Gastroesophageal sphincter (tissue), 4 donors: Measurements from ENCODE around the gene CTNND2. TPM values are rescaled to one million over a fixed set of nuclear protein-coding genes. Genes with fewer than 3 reads are reported as not detected.

Experiments
- ATAC-seq: fragments of 150-250 bp; one replicate; pipeline ENCODE4 v1.9.1; 2016; ENCODE audit warnings: mild to moderate bottlenecking, moderate library complexity
- H3K27ac ChIP-seq, 4 donors: fragments of 200-600 bp; sonication (generic) in 3 of 4; 1 replicate in 3 of 4; 2 replicates in 1 of 4; pipeline ENCODE4 v1.5.1; 2016 to 2019
- H3K27me3 ChIP-seq: fragments of 200-600 bp; sonication (generic); one replicate; pipeline ENCODE4 v1.5.1; 2019
- H3K36me3 ChIP-seq, 2 donors: fragments of 200-600 bp; sonication (generic); one replicate each; pipeline ENCODE4 v1.5.1; 2019; ENCODE audit warnings: control low read depth in 1 of 2
- H3K4me1 ChIP-seq, 3 donors: fragments of 200-600 bp; sonication (generic); 1 replicate in 2 of 3; 2 replicates in 1 of 3; pipeline ENCODE4 v1.5.1; 2016 to 2019; ENCODE audit warnings: control low read depth in 2 of 3
- H3K4me3 ChIP-seq, 2 donors: fragments of 200-600 bp; sonication (generic); one replicate each; pipeline ENCODE4 v1.5.1; 2019; ENCODE audit warnings: mild to moderate bottlenecking in 1 of 2, moderate library complexity in 1 of 2
- H3K9me3 ChIP-seq, 3 donors: fragments of 200-600 bp; sonication (generic); one replicate each; pipeline ENCODE4 v1.5.1; 2017 to 2019; ENCODE audit warnings: control low read depth in 2 of 3
- EP300 ChIP-seq: sonication (generic); formaldehyde crosslinking; IDR thresholded peaks from one replicate; pipeline ENCODE4 v1.6.1; 2017; ENCODE audit warnings: antibody characterized with exemption, mild to moderate bottlenecking
- POLR2A ChIP-seq, 2 donors: fragments of 450-650 bp; IDR thresholded peaks; one replicate each; pipeline ENCODE4 v1.6.1; 2017; ENCODE audit warnings: antibody characterized with exemption in 2 of 2, mild to moderate bottlenecking in 2 of 2, moderate library complexity in 1 of 2
- POLR2AphosphoS5 ChIP-seq: sonication (generic); formaldehyde crosslinking; IDR thresholded peaks from one replicate; pipeline ENCODE4 v1.6.1; 2017; ENCODE audit warnings: antibody characterized with exemption
- WGBS, 2 donors: methylation state at CpG; one replicate each; pipeline ENCODE4 v1.1.5; 2018; ENCODE audit warnings: low coverage in 1 of 2; 5-methylcytosine and 5-hydroxymethylcytosine counted together
- total RNA-seq, 4 donors: library from RNA; depleted of rRNA; stranded (reverse); fragments of >200 nt; gene quantifications; one replicate each; pipeline ENCODE4 v1.1.0, GENCODE V29; 2016
- TF ChIP-seq, protein P1 (sequence below), 4 experiments: fragments of 200-600 bp in 2 of 4; fragments of 450-650 bp in 2 of 4; sonication (generic) in 1 of 4; IDR thresholded peaks; one replicate each; pipeline ENCODE4 v1.5.1; 2017 to 2019; ENCODE audit warnings: antibody characterized with exemption in 4 of 4, mild to moderate bottlenecking in 2 of 4, moderate library complexity in 2 of 4

Gene CTNND2
- total RNA-seq, 4 donors from 2014 or later, result 0.40 to 3.1 (median 1.9) TPM

DNA sequence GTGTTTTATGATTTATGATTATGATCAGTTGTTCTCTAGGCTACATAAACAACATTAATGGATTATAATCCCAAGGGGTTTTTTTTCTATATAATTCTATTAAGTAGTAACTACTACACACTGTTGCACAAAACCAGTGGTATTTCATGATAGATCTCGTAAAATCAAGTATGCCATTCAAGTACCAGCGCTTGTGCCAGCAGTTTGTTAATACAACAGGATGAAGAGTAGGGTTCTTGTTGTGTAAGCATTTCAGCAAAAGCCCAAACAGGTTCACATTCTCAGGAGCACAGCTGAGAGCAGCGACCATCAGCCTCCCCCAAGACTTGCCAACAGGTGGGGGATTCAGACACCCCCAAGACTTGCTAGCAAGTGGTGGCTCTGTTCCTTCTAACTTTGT lies 88.8 kb downstream of the CTNND2 start:
- no peaks in the 10 kb centered on the region for H3K9me3 ChIP-seq
- H3K27ac ChIP-seq, result no peak overlapping the region
- ATAC-seq, result no peak
- H3K4me1 ChIP-seq, result no peaks in the 10 kb centered on the region
- no peaks in the 10 kb centered on the region for H3K36me3 ChIP-seq
- H3K4me3 ChIP-seq, result no peak overlapping the region
- TF ChIP-seq POLR2AphosphoS5 (no peak), EP300 (no peak), POLR2A (IDR thresholded peaks at IDR 0.05) (no peak)
- TF ChIP-seq, protein P1, sequence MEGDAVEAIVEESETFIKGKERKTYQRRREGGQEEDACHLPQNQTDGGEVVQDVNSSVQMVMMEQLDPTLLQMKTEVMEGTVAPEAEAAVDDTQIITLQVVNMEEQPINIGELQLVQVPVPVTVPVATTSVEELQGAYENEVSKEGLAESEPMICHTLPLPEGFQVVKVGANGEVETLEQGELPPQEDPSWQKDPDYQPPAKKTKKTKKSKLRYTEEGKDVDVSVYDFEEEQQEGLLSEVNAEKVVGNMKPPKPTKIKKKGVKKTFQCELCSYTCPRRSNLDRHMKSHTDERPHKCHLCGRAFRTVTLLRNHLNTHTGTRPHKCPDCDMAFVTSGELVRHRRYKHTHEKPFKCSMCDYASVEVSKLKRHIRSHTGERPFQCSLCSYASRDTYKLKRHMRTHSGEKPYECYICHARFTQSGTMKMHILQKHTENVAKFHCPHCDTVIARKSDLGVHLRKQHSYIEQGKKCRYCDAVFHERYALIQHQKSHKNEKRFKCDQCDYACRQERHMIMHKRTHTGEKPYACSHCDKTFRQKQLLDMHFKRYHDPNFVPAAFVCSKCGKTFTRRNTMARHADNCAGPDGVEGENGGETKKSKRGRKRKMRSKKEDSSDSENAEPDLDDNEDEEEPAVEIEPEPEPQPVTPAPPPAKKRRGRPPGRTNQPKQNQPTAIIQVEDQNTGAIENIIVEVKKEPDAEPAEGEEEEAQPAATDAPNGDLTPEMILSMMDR (IDR thresholded peaks at IDR 0.05), result no peak
- WGBS, 2 donors, result 76 to 77% methylated on average over 2 to 3 of the region's 3 CpGs
- no peaks in the 10 kb centered on the region for H3K27me3 ChIP-seq

DNA sequence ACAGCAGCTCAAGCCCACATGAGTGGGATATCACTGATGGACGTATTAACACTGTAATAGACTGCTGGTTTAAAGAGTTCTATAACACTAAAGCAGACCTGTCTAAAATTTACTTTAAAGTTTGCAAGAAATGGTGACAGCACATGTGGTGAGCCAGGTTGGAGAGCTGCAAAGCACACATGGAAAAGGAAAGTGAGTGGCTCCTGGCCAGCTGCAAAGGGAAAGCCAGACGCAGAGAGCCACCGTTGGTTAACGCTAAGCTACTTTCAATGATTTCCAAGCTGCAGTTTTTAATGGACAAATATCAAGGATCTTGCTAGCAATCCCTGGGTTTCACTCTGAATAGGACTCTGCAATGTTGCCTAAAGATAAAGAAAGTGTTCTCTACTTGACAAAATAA lies 89.9 kb downstream of the CTNND2 start:
- H3K4me1 ChIP-seq, result no peaks in the 10 kb centered on the region
- no peak for ATAC-seq
- TF ChIP-seq POLR2A (IDR thresholded peaks at IDR 0.05) (no peak), POLR2AphosphoS5 (no peak), EP300 (no peak)
- TF ChIP-seq, protein P1 (IDR thresholded peaks at IDR 0.05), result no peak
- no peaks in the 10 kb centered on the region for H3K36me3 ChIP-seq
- no peaks in the 10 kb centered on the region for H3K27me3 ChIP-seq
- H3K9me3 ChIP-seq, result no peaks in the 10 kb centered on the region
- H3K4me3 ChIP-seq, result no peak overlapping the region
- WGBS, 2 donors, result 53 to 73% methylated on average over 4 of the region's 4 CpGs
- H3K27ac ChIP-seq, result no peak overlapping the region

DNA sequence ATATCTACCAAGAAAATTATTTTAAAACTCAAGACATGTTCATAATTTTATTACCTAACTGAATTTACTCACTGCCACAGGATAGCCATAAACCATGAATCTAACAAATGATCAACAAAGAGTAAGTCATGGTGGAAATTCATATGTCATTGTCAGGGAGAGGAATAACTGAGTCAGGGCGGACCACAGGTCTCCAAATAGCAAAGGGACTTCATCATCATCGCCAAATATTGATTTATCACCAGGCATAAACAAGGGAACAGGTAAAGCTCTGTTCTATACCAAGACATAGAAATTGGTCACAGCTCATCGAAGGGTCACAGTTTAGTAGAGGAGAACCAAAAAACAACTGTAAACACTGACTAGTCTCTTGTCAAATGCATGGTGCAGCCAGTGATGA lies 94.8 kb downstream of the CTNND2 start:
- 78 to 81% methylated on average over 3 of the region's 3 CpGs for WGBS, 2 donors
- TF ChIP-seq, protein P1 (IDR thresholded peaks at IDR 0.05), result no peak
- TF ChIP-seq POLR2A (IDR thresholded peaks at IDR 0.05) (no peak), POLR2AphosphoS5 (no peak), EP300 (no peak)
- Histone ChIP-seq H3K27me3 (no peaks in the 10 kb centered on the region), H3K4me3 (no peak overlapping the region), H3K36me3 (no peaks in the 10 kb centered on the region), H3K27ac (no peak overlapping the region), H3K4me1 (no peaks in the 10 kb centered on the region), H3K9me3 (no peaks in the 10 kb centered on the region)
- no peak for ATAC-seq

DNA sequence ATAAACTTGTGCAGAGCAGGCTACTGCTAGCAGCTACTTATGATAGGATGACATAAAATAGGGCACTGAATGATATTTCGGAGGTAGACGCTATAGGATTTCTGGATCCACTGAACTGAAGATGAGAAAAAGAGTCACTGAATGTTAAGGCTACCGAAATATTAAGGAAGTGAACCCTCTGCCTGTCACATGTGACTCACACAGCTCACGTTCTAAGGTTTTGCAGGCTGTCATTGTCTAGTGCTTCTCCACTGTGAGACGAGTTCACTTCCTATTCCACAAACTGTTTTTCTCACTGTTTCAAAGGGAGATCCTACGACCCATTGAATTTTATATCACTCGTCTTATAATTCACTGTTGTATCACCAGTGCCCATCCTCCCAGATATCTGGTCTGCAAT lies 100.8 kb downstream of the CTNND2 start:
- Histone ChIP-seq H3K27me3 (no peaks in the 10 kb centered on the region), H3K4me3 (no peak overlapping the region), H3K27ac (no peak overlapping the region), H3K4me1 (no peaks in the 10 kb centered on the region), H3K9me3 (no peaks in the 10 kb centered on the region), H3K36me3 (no peaks in the 10 kb centered on the region)
- WGBS, 2 donors, result 59 to 74% methylated on average over 7 of the region's 7 CpGs
- no peak for ATAC-seq
- TF ChIP-seq, protein P1 (IDR thresholded peaks at IDR 0.05), result no peak
- no peak for TF ChIP-seq EP300
- no peak for TF ChIP-seq POLR2A (IDR thresholded peaks at IDR 0.05)
- TF ChIP-seq POLR2AphosphoS5, result no peak

DNA sequence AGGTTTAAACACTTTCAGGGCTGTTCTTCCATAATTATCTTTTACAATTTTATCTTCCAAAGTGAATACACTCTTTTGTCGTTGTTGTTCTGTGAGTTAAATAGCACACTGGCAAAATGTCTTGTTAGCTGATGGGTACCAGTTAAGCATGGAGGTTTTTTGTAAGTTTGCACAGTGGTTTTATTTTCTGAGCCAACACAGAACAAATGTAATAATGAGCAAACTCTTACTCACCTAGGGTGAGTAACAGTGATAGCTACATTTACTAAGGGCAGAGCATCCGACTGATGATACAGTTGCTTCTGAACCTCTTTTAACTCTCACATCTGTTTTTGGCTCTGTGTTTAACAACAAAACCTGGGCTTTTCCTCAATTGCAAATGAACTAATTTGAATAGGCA lies 103.2 kb downstream of the CTNND2 start:
- no peaks in the 10 kb centered on the region for H3K36me3 ChIP-seq
- H3K27ac ChIP-seq, result no peak overlapping the region
- ATAC-seq, result no peak
- no peaks in the 10 kb centered on the region for H3K27me3 ChIP-seq
- H3K4me1 ChIP-seq, result no peaks in the 10 kb centered on the region
- WGBS, 2 donors, result 67 to 76% methylated on average over 2 of the region's 2 CpGs
- no peak overlapping the region for H3K4me3 ChIP-seq
- TF ChIP-seq, protein P1 (IDR thresholded peaks at IDR 0.05), result no peak
- TF ChIP-seq EP300, result no peak
- no peak for TF ChIP-seq POLR2A (IDR thresholded peaks at IDR 0.05)
- no peak for TF ChIP-seq POLR2AphosphoS5
- no peaks in the 10 kb centered on the region for H3K9me3 ChIP-seq
